ENCODE measurements around the gene TCERG1L. TPM values are rescaled to one million over a fixed set of nuclear protein-coding genes. Genes with fewer than 3 reads are reported as not detected.

TCERG1L gene
- total RNA-seq, 1 donor from 2014 or later, result not detected

GRCh38 chr10:131162211-131162610, 149.3 kb downstream of the TCERG1L start:
- no peak for ATAC-seq
- Histone ChIP-seq H3K27me3 (no peaks in the 10 kb centered on the region), H3K36me3 (no peaks in the 10 kb centered on the region), H3K9me3 (no peaks in the 10 kb centered on the region), H3K27ac (no peak overlapping the region), H3K4me3 (no peak overlapping the region), H3K4me1 (no peaks in the 10 kb centered on the region)
- no peak for DNase-seq
- no peak for TF ChIP-seq CTCF (IDR thresholded peaks at IDR 0.05)
- intact Hi-C loops (cut with DNase I), result no loop called here

GRCh38 chr10:131161087-131161486, 150.4 kb downstream of the TCERG1L start:
- Histone ChIP-seq H3K27ac (no peak overlapping the region), H3K9me3 (no peaks in the 10 kb centered on the region), H3K27me3 (no peaks in the 10 kb centered on the region), H3K4me1 (no peaks in the 10 kb centered on the region), H3K36me3 (no peaks in the 10 kb centered on the region), H3K4me3 (no peak overlapping the region)
- no peak for TF ChIP-seq CTCF (IDR thresholded peaks at IDR 0.05)
- intact Hi-C loops (cut with DNase I), result no loop called here
- no peak for ATAC-seq
- no peak for DNase-seq

- Histone ChIP-seq H3K36me3 (no peaks in the 10 kb centered on the region), H3K27ac (no peak overlapping the region), H3K27me3 (no peaks in the 10 kb centered on the region), H3K4me1 (no peaks in the 10 kb centered on the region), H3K4me3 (no peak overlapping the region), H3K9me3 (no peaks in the 10 kb centered on the region)
- TF ChIP-seq CTCF (IDR thresholded peaks at IDR 0.05), result no peak
- intact Hi-C loops (cut with DNase I), result no loop called here
- peak; percentile 51 for DNase-seq
- peak; percentile 30 for ATAC-seq
Measured at GRCh38 chr10:131160219-131160875, 151.2 kb downstream of the TCERG1L start.

- peak; percentile 25 for DNase-seq
- intact Hi-C loops (cut with DNase I), result no loop called here
Measured at GRCh38 chr10:131159771-131160170, 151.8 kb downstream of the TCERG1L start.

GRCh38 chr10:131158695-131159094, 152.8 kb downstream of the TCERG1L start:
- no peak for TF ChIP-seq CTCF (IDR thresholded peaks at IDR 0.05)
- H3K4me1 ChIP-seq, result no peaks in the 10 kb centered on the region
- H3K27ac ChIP-seq, result no peak overlapping the region
- H3K4me3 ChIP-seq, result no peak overlapping the region
- H3K27me3 ChIP-seq, result peaks cover 7% of the 10 kb centered on the region
- no peaks in the 10 kb centered on the region for H3K9me3 ChIP-seq
- intact Hi-C loops (cut with DNase I), result no loop called here
- no peaks in the 10 kb centered on the region for H3K36me3 ChIP-seq
- DNase-seq, result no peak
- ATAC-seq, result no peak

More at GRCh38 chr10:131159771-131160170, 151.8 kb downstream of the TCERG1L start:
- Histone ChIP-seq H3K4me1 (no peaks in the 10 kb centered on the region), H3K36me3 (no peaks in the 10 kb centered on the region), H3K9me3 (no peaks in the 10 kb centered on the region), H3K4me3 (no peak overlapping the region), H3K27ac (no peak overlapping the region), H3K27me3 (no peaks in the 10 kb centered on the region)
- TF ChIP-seq CTCF (IDR thresholded peaks at IDR 0.05), result no peak
- ATAC-seq, result no peak

- ATAC-seq (no peak), DNase-seq (peak; percentile 23)
- Histone ChIP-seq H3K4me1 (no peaks in the 10 kb centered on the region), H3K36me3 (no peaks in the 10 kb centered on the region), H3K27ac (no peak overlapping the region), H3K4me3 (no peak overlapping the region), H3K9me3 (no peaks in the 10 kb centered on the region), H3K27me3 (peaks cover 10% of the 10 kb centered on the region)
- intact Hi-C loops (cut with DNase I), result no loop called here
- no peak for TF ChIP-seq CTCF (IDR thresholded peaks at IDR 0.05)
Measured at GRCh38 chr10:131157899-131158298, 153.6 kb downstream of the TCERG1L start.

Measured in upper lobe of right lung (tissue), 1 donor.